Chondrocyte (in vitro differentiated cells): ENCODE results near the gene HES1. TPM values are rescaled to one million over a fixed set of nuclear protein-coding genes. Genes with fewer than 3 reads are reported as not detected.

Experiments
- DNase-seq: peaks from one replicate; pipeline ENCODE4 v3.0.0; 2021; ENCODE audit warnings: mixed read lengths, low spot score
- H3K27ac Mint-ChIP-seq: one replicate; pipeline ENCODE4 v1.8.0; 2021; ENCODE audit warnings: mild to moderate bottlenecking, moderate library complexity, mixed read lengths; ENCODE audit not compliant: unreplicated experiment
- H3K27me3 Mint-ChIP-seq: 2 replicates; pipeline ENCODE4 v1.8.0; 2021; ENCODE audit warnings: low read depth, mixed read lengths
- H3K36me3 Mint-ChIP-seq: 2 replicates; pipeline ENCODE4 v1.8.0; 2021; ENCODE audit warnings: low read depth, mixed read lengths
- H3K4me1 Mint-ChIP-seq: 2 replicates; pipeline ENCODE4 v1.8.0; 2021; ENCODE audit warnings: low read depth, mild to moderate bottlenecking, mixed read lengths
- H3K4me3 Mint-ChIP-seq: one replicate; pipeline ENCODE4 v1.8.0; 2021; ENCODE audit warnings: mild to moderate bottlenecking, moderate library complexity, mixed read lengths; ENCODE audit not compliant: unreplicated experiment
- H3K9me3 Mint-ChIP-seq: 2 replicates; pipeline ENCODE4 v1.8.0; 2021; ENCODE audit warnings: low read depth, mixed read lengths
- total RNA-seq: library from RNA; stranded (reverse); gene quantifications from 3 replicates; pipeline ENCODE4 v1.2.1, GENCODE V29; 2021
- TF ChIP-seq, protein P1 (sequence below): fragments of 200-600 bp; sonication (generic); IDR thresholded peaks from 2 replicates; pipeline ENCODE4 v1.5.0; 2021; ENCODE audit warnings: antibody characterized with exemption, mild to moderate bottlenecking, moderate library complexity

The HES1 gene
- total RNA-seq, 1 donor from 2014 or later, result 31.2 TPM

DNA sequence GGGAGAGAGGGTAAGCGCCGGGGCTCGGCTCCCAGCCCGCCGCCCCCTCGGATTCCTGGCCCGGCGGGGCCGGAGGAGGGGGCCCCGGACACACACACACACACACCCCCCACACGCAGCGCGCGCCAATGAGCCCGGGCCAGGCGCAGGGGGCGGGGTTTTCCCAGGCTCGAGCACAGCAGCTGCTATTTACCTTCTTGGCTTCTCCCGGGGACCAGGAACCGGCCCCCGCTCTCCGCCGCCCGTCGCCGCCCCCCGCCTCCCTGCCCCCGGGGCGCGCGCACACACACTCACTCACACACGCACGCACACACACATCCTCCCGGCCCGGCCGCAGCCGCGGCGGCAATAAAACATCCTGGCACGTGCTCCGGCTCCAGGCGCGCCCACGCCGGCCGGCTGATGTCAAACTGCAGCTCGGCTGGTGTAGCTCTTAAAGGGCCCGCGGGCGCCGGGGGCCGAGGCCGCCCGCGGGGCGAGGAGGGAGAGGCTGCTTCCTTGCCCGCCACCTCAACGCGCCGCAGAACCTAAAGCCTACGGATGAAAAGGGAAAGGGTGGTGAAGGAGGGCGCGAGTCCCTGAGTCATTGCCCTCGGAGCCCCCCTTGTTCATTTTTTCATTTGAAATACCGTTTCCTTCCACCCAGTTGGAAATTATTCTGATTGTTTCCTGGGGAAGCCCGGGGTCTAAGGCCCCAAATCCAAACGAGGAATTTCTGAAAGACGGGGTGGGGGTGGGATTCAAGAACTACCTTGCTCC lies 1.0 kb upstream of the HES1 start:
- peaks cover 8% of the 10 kb centered on the region for H3K27me3 Mint-ChIP-seq
- H3K36me3 Mint-ChIP-seq, result peaks cover 2% of the 10 kb centered on the region
- TF ChIP-seq, protein P1, sequence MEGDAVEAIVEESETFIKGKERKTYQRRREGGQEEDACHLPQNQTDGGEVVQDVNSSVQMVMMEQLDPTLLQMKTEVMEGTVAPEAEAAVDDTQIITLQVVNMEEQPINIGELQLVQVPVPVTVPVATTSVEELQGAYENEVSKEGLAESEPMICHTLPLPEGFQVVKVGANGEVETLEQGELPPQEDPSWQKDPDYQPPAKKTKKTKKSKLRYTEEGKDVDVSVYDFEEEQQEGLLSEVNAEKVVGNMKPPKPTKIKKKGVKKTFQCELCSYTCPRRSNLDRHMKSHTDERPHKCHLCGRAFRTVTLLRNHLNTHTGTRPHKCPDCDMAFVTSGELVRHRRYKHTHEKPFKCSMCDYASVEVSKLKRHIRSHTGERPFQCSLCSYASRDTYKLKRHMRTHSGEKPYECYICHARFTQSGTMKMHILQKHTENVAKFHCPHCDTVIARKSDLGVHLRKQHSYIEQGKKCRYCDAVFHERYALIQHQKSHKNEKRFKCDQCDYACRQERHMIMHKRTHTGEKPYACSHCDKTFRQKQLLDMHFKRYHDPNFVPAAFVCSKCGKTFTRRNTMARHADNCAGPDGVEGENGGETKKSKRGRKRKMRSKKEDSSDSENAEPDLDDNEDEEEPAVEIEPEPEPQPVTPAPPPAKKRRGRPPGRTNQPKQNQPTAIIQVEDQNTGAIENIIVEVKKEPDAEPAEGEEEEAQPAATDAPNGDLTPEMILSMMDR, result no peak
- H3K4me1 Mint-ChIP-seq, result peaks cover 68% of the 10 kb centered on the region
- no peaks in the 10 kb centered on the region for H3K9me3 Mint-ChIP-seq
- H3K4me3 Mint-ChIP-seq, result peak overlapping the region; percentile 67
- H3K27ac Mint-ChIP-seq, result peak overlapping the region; percentile 100
- DNase-seq, result peak; percentile 97

DNA sequence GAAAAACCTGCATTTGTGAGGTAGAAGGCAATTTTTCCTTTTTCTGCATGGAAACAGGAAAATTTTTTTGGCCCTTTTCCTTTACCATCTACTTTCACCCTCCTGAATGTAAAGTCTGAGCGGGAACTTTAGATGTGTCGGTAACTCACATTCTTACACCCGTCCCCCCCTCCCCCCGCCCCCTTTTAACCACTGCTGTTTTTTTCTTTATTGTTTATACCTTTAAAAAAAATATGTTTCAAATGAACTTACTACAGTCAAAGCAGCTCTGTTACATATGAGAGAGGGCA lies 487 bp upstream of the HES1 start:
- no peaks in the 10 kb centered on the region for H3K9me3 Mint-ChIP-seq
- peaks cover 68% of the 10 kb centered on the region for H3K4me1 Mint-ChIP-seq
- H3K27ac Mint-ChIP-seq, result peak overlapping the region; percentile 100
- TF ChIP-seq, protein P1, result no peak
- no peak for DNase-seq
- peaks cover 2% of the 10 kb centered on the region for H3K36me3 Mint-ChIP-seq
- H3K27me3 Mint-ChIP-seq, result peaks cover 8% of the 10 kb centered on the region
- H3K4me3 Mint-ChIP-seq, result peak overlapping the region; percentile 98

DNA sequence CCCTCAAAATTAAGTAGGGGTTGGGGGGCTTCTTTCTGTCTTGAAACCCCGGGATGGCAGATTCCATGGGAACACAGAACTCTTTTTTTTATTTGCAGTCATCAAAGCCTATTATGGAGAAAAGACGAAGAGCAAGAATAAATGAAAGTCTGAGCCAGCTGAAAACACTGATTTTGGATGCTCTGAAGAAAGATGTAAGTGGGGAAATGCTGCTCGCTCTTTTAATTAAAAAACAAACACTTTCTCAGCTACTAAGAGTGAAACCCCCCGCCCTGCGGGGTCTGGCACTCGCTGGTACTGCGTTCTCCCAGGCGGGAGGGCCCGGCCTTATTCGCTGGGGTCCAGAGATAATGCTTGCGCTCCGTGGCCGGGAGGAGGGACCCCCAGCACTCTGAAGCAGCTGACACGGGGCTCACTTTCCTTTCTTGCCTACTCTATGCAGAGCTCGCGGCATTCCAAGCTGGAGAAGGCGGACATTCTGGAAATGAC lies 615 bp downstream of the HES1 start:
- H3K4me1 Mint-ChIP-seq, result peaks cover 60% of the 10 kb centered on the region

DNA sequence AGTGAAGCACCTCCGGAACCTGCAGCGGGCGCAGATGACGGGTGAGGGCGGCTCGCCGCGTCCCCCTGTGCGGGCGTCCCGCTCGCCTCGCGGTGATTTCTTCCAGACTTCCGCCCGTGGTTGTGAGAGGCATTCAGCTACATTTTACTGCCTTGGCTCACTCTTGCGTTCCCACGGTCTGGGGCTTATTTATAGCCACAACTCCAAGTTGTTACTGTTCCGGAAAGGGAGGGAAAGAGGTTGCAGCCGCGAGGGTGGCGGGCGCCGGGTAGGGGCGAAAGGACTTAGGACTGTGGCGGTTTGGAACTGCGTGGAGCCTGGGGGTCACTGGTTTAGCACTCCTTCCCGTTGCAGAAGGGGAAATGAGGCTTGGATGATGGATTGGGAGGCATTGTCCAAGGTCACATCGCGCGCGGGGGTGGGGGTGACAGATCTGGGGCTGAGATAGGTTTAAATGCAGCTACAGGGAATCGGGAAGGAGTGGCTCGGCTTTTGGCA lies 1.1 kb downstream of the HES1 start:
- peaks cover 2% of the 10 kb centered on the region for H3K36me3 Mint-ChIP-seq
- no peaks in the 10 kb centered on the region for H3K27me3 Mint-ChIP-seq
- peak overlapping the region; percentile 98 for H3K4me3 Mint-ChIP-seq
- H3K4me1 Mint-ChIP-seq, result peaks cover 61% of the 10 kb centered on the region
- no peaks in the 10 kb centered on the region for H3K9me3 Mint-ChIP-seq
- H3K27ac Mint-ChIP-seq, result peak overlapping the region; percentile 100
- no peak for DNase-seq
- TF ChIP-seq, protein P1, result no peak

More for the DNA sequence above, 615 bp downstream of the HES1 start:
- H3K27me3 Mint-ChIP-seq, result no peaks in the 10 kb centered on the region
- peak overlapping the region; percentile 98 for H3K4me3 Mint-ChIP-seq
- H3K9me3 Mint-ChIP-seq, result no peaks in the 10 kb centered on the region
- peaks cover 2% of the 10 kb centered on the region for H3K36me3 Mint-ChIP-seq
- TF ChIP-seq, protein P1, result no peak
- no peak for DNase-seq
- peak overlapping the region; percentile 100 for H3K27ac Mint-ChIP-seq

DNA sequence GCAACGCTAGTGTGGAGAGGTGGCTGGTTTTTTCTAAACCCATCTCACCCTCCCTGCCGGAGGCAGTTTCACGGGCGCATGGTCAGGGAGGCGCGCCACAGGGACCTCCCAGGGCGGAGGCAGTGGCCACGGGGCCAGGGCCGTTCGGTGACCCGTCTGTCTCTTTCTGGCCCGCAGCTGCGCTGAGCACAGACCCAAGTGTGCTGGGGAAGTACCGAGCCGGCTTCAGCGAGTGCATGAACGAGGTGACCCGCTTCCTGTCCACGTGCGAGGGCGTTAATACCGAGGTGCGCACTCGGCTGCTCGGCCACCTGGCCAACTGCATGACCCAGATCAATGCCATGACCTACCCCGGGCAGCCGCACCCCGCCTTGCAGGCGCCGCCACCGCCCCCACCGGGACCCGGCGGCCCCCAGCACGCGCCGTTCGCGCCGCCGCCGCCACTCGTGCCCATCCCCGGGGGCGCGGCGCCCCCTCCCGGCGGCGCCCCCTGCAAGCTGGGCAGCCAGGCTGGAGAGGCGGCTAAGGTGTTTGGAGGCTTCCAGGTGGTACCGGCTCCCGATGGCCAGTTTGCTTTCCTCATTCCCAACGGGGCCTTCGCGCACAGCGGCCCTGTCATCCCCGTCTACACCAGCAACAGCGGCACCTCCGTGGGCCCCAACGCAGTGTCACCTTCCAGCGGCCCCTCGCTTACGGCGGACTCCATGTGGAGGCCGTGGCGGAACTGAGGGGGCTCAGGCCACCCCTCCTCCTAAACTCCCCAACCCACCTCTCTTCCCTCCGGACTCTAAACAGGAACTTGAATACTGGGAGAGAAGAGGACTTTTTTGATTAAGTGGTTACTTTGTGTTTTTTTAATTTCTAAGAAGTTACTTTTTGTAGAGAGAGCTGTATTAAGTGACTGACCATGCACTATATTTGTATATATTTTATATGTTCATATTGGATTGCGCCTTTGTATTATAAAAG lies 1.8 kb downstream of the HES1 start:
- H3K9me3 Mint-ChIP-seq, result no peaks in the 10 kb centered on the region
- DNase-seq, result no peak
- H3K36me3 Mint-ChIP-seq, result peaks cover 2% of the 10 kb centered on the region
- peak overlapping the region; percentile 98 for H3K4me3 Mint-ChIP-seq
- no peaks in the 10 kb centered on the region for H3K27me3 Mint-ChIP-seq
- TF ChIP-seq, protein P1, result peak; percentile 76
- H3K27ac Mint-ChIP-seq, result peak overlapping the region; percentile 100
- peaks cover 63% of the 10 kb centered on the region for H3K4me1 Mint-ChIP-seq
